SK-N-SH treated with all-trans-retinoic acid at 6 μM for 48 hours (cell line): ENCODE data around the gene R3HDML.

Source experiments
- ATAC-seq: fragments of 200-7000 bp; cut with Tn5 transposase; 3 replicates; pipeline ENCODE4 v1.9.1; 2020; ENCODE audit warnings: mild to moderate bottlenecking, moderate library complexity
- ARNTL ChIP-seq: fragments of 450-650 bp; formaldehyde crosslinking; IDR thresholded peaks from 2 replicates; pipeline ENCODE4 v1.5.0; 2020; ENCODE audit warnings: low read depth, mild to moderate bottlenecking, moderate library complexity, borderline replicate concordance
- BACH2 ChIP-seq: fragments of 250-450 bp; sonication (Bioruptor Pico); IDR thresholded peaks from 2 replicates; pipeline ENCODE4 v1.9.0; 2021; ENCODE audit warnings: mild to moderate bottlenecking, borderline replicate concordance
- CSDC2 ChIP-seq: fragments of 250-450 bp; sonication (Bioruptor Pico); IDR thresholded peaks from 2 replicates; pipeline ENCODE4 v1.5.0; 2020; ENCODE audit warnings: mild to moderate bottlenecking, moderate library complexity
- ESRRG ChIP-seq: fragments of 250-450 bp; sonication (Bioruptor Pico); IDR thresholded peaks from 2 replicates; pipeline ENCODE4 v1.6.1; 2021; ENCODE audit warnings: mild to moderate bottlenecking
- GLIS3 ChIP-seq: fragments of 250-450 bp; sonication (Bioruptor Pico); IDR thresholded peaks from 2 replicates; pipeline ENCODE4 v1.5.0; 2020; ENCODE audit warnings: mild to moderate bottlenecking, moderate library complexity
- ISL1 ChIP-seq: fragments of 250-450 bp; sonication (Bioruptor Pico); IDR thresholded peaks from 2 replicates; pipeline ENCODE4 v2.1.2; 2022; ENCODE audit warnings: mild to moderate bottlenecking, moderate library complexity
- PPARA ChIP-seq: fragments of 250-450 bp; sonication (Bioruptor Pico); IDR thresholded peaks from 2 replicates; pipeline ENCODE4 v1.5.0; 2020; ENCODE audit warnings: mild to moderate bottlenecking, borderline replicate concordance
- RARB ChIP-seq: fragments of 250-450 bp; sonication (Bioruptor Pico); IDR thresholded peaks from 2 replicates; pipeline ENCODE4 v1.8.0; 2021; ENCODE audit warnings: mild to moderate bottlenecking, moderate library complexity
- SNAI2 ChIP-seq: fragments of 250-450 bp; sonication (Bioruptor Pico); IDR thresholded peaks from 2 replicates; pipeline ENCODE4 v1.5.0; 2020; ENCODE audit warnings: mild to moderate bottlenecking, moderate library complexity
- TCF4 ChIP-seq: fragments of 250-450 bp; sonication (Bioruptor Pico); IDR thresholded peaks from 2 replicates; pipeline ENCODE4 v1.8.0; 2021; ENCODE audit warnings: mild to moderate bottlenecking, moderate library complexity, borderline replicate concordance
- TOX ChIP-seq: fragments of 250-450 bp; sonication (Bioruptor Pico); IDR thresholded peaks from 2 replicates; pipeline ENCODE4 v1.8.0; 2021; ENCODE audit warnings: mild to moderate bottlenecking, moderate library complexity, borderline replicate concordance
- ZC3H10 ChIP-seq: fragments of 250-450 bp; sonication (Bioruptor Pico); IDR thresholded peaks from 2 replicates; pipeline ENCODE4 v1.5.1; 2021; ENCODE audit warnings: mild to moderate bottlenecking, moderate library complexity
- ZFP3 ChIP-seq: fragments of 250-450 bp; sonication (Bioruptor Pico); IDR thresholded peaks from 2 replicates; pipeline ENCODE4 v1.5.0; 2020; ENCODE audit warnings: mild to moderate bottlenecking, moderate library complexity
- ZFP30 ChIP-seq: fragments of 450-650 bp; formaldehyde crosslinking; IDR thresholded peaks from 2 replicates; pipeline ENCODE4 v1.5.0; 2022; ENCODE audit warnings: mild to moderate bottlenecking, moderate library complexity
- ZNF565 ChIP-seq: fragments of 450-650 bp; formaldehyde crosslinking; conservative IDR thresholded peaks from 2 replicates; pipeline ENCODE4 v1.5.0; 2020; ENCODE audit warnings: low read depth, mild to moderate bottlenecking, moderate library complexity
- ZNF70 ChIP-seq: fragments of 450-650 bp; formaldehyde crosslinking; IDR thresholded peaks from 2 replicates; pipeline ENCODE4 v1.5.0; 2020; ENCODE audit warnings: mild to moderate bottlenecking, moderate library complexity
- ZNF8 ChIP-seq: fragments of 450-650 bp; formaldehyde crosslinking; IDR thresholded peaks from 2 replicates; pipeline ENCODE4 v1.5.0; 2020; ENCODE audit warnings: mild to moderate bottlenecking, moderate library complexity
- TF ChIP-seq, protein P1 (sequence below): fragments of 250-450 bp; sonication (Bioruptor Pico); IDR thresholded peaks from 2 replicates; pipeline ENCODE4 v1.5.1; 2021; ENCODE audit warnings: mild to moderate bottlenecking, moderate library complexity
- TF ChIP-seq, protein P2 (sequence below): fragments of 250-450 bp; sonication (Bioruptor Pico); IDR thresholded peaks from 2 replicates; pipeline ENCODE4 v1.8.0; 2020; ENCODE audit warnings: mild to moderate bottlenecking, moderate library complexity, borderline replicate concordance
- TF ChIP-seq, protein P3 (sequence below): fragments of 250-450 bp; sonication (Bioruptor Pico); IDR thresholded peaks from 2 replicates; pipeline ENCODE4 v1.8.0; 2021; ENCODE audit warnings: low read depth, mild to moderate bottlenecking, moderate library complexity, borderline replicate concordance
- TF ChIP-seq, protein P4 (sequence below): fragments of 250-450 bp; sonication (Bioruptor Pico); IDR thresholded peaks from 2 replicates; pipeline ENCODE4 v1.5.1; 2020; ENCODE audit warnings: low read depth, mild to moderate bottlenecking, moderate library complexity
- TF ChIP-seq, protein P5 (sequence below): fragments of 250-450 bp; sonication (Bioruptor Pico); IDR thresholded peaks from 2 replicates; pipeline ENCODE4 v1.5.0; 2020; ENCODE audit warnings: mild to moderate bottlenecking, moderate library complexity

The R3HDML gene, protein sequence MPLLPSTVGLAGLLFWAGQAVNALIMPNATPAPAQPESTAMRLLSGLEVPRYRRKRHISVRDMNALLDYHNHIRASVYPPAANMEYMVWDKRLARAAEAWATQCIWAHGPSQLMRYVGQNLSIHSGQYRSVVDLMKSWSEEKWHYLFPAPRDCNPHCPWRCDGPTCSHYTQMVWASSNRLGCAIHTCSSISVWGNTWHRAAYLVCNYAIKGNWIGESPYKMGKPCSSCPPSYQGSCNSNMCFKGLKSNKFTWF

DNA sequence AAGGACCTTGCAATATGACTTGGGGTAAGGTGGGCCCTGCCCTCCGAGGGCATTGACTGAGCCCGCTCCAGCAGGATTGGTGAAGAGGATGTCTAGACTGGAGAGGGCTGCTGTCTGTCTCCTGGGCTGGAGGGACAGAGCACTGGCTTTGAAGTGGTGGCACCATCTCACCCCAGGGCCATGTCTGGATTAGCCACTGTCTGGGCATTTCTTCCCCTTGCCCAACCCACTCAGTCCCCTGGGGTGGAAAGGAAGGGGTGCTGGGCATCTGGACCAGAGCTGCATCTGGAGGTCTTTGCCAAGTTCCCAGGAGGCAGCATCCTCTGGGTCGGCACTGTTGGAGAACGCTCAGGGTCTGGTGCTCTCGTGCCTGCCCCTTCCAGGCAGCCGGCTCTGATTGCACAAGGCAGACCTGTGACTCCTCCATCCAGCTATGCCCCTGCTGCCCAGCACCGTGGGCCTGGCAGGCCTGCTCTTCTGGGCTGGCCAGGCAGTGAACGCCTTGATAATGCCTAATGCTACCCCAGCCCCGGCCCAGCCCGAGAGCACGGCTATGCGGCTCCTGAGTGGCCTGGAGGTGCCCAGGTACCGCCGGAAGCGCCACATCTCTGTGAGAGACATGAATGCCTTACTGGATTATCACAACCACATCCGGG, at the start of gene R3HDML:
R3HDML (plus strand) TSS at position 319 of the 656 bp plus-strand sequence; CDS start at position 434, 115 bp downstream.
- no peak for ATAC-seq

DNA sequence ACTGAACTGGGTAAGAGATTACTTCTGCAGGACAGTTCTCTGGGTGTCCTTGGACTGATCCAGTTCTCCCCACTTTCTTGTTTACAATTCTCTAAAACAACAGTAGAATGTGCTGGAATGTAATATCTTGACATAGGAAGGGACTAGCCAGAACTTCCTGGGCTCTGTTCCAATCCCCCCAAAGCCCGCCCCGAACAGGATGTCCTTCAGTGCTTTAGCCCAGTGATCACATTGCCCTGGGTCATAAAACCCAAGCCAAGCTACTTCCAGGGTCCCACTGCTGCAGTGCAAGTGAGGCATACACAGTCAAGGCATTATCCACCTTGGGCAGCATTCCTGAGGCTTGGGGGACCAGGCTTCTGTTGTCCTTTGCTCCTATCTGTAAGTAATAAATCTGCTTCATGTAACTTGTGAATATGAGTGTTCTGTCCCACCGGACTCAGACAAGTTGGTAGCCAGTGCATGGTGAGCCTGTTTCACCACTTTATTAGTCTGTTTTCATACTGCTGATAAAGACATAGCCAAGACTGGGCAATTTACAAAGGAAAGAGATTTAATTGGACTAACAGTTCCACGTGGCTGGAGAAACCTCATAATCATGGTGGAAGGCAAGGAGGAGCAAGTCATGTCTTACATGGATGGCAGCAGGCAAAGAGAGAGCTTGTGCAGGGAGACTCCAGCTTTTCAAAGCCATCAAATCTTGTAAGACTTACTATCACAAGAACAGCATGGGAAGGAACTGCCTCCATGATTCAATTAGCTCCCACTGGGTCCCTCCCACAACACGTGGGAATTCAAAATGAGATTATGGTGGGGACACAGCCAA, 49.4 kb upstream of the R3HDML start:
- TF ChIP-seq CSDC2 (CRISPR knock-in tag) (no peak), RARB (CRISPR knock-in tag) (no peak), ZC3H10 (CRISPR knock-in tag) (no peak), ZNF70 (CRISPR knock-in tag) (no peak), ZNF8 (CRISPR knock-in tag) (no peak), ESRRG (CRISPR knock-in tag) (no peak), ZFP30 (CRISPR knock-in tag) (no peak), TCF4 (CRISPR knock-in tag) (no peak), ZNF565 (CRISPR knock-in tag) (no peak), TOX (CRISPR knock-in tag) (no peak)
- TF ChIP-seq, protein P1, sequence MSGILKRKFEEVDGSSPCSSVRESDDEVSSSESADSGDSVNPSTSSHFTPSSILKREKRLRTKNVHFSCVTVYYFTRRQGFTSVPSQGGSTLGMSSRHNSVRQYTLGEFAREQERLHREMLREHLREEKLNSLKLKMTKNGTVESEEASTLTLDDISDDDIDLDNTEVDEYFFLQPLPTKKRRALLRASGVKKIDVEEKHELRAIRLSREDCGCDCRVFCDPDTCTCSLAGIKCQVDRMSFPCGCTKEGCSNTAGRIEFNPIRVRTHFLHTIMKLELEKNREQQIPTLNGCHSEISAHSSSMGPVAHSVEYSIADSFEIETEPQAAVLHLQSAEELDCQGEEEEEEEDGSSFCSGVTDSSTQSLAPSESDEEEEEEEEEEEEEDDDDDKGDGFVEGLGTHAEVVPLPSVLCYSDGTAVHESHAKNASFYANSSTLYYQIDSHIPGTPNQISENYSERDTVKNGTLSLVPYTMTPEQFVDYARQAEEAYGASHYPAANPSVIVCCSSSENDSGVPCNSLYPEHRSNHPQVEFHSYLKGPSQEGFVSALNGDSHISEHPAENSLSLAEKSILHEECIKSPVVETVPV: no peak
- TF ChIP-seq, protein P2, sequence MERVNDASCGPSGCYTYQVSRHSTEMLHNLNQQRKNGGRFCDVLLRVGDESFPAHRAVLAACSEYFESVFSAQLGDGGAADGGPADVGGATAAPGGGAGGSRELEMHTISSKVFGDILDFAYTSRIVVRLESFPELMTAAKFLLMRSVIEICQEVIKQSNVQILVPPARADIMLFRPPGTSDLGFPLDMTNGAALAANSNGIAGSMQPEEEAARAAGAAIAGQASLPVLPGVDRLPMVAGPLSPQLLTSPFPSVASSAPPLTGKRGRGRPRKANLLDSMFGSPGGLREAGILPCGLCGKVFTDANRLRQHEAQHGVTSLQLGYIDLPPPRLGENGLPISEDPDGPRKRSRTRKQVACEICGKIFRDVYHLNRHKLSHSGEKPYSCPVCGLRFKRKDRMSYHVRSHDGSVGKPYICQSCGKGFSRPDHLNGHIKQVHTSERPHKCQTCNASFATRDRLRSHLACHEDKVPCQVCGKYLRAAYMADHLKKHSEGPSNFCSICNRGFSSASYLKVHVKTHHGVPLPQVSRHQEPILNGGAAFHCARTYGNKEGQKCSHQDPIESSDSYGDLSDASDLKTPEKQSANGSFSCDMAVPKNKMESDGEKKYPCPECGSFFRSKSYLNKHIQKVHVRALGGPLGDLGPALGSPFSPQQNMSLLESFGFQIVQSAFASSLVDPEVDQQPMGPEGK (CRISPR knock-in tag): no peak
- TF ChIP-seq, protein P3, sequence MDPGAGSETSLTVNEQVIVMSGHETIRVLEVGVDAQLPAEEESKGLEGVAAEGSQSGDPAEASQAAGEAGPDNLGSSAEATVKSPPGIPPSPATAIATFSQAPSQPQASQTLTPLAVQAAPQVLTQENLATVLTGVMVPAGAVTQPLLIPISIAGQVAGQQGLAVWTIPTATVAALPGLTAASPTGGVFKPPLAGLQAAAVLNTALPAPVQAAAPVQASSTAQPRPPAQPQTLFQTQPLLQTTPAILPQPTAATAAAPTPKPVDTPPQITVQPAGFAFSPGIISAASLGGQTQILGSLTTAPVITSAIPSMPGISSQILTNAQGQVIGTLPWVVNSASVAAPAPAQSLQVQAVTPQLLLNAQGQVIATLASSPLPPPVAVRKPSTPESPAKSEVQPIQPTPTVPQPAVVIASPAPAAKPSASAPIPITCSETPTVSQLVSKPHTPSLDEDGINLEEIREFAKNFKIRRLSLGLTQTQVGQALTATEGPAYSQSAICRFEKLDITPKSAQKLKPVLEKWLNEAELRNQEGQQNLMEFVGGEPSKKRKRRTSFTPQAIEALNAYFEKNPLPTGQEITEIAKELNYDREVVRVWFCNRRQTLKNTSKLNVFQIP: no peak
- no peak for ATAC-seq

More for the DNA sequence above, at the start of gene R3HDML:
- TF ChIP-seq TCF4 (CRISPR knock-in tag) (no peak), ISL1 (no peak)

DNA sequence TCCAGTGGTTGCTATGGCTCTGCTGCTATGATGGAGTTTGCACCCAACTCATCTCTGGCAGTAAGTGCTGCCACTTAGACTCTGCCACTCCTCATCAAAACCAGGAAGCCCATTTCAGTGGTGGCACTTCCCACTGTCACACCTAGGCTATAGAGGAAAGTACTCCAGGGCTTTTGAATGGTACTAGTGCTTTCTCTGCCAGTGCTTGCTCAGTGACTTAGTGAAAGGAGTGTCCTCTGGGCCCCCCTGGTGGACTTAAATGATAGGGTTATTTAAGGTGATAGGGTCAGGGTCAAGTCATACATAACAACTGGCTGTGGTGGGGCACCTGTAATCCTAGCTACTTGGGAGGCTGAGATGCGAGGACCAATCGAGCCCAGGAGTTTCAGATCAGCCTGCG, 48.6 kb upstream of the R3HDML start:
- ATAC-seq: no peak
- TF ChIP-seq BACH2 (no peak), ZFP30 (CRISPR knock-in tag) (no peak), ZNF70 (CRISPR knock-in tag) (no peak), PPARA (CRISPR knock-in tag) (no peak), SNAI2 (CRISPR knock-in tag) (no peak), ARNTL (no peak), ZC3H10 (CRISPR knock-in tag) (no peak), ZFP3 (no peak), ISL1 (no peak), TCF4 (CRISPR knock-in tag) (no peak), GLIS3 (CRISPR knock-in tag) (no peak), TOX (CRISPR knock-in tag) (no peak), CSDC2 (CRISPR knock-in tag) (no peak)
- TF ChIP-seq, protein P4, sequence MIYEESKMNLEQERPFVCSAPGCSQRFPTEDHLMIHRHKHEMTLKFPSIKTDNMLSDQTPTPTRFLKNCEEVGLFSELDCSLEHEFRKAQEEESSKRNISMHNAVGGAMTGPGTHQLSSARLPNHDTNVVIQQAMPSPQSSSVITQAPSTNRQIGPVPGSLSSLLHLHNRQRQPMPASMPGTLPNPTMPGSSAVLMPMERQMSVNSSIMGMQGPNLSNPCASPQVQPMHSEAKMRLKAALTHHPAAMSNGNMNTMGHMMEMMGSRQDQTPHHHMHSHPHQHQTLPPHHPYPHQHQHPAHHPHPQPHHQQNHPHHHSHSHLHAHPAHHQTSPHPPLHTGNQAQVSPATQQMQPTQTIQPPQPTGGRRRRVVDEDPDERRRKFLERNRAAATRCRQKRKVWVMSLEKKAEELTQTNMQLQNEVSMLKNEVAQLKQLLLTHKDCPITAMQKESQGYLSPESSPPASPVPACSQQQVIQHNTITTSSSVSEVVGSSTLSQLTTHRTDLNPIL: no peak
- TF ChIP-seq, protein P5, sequence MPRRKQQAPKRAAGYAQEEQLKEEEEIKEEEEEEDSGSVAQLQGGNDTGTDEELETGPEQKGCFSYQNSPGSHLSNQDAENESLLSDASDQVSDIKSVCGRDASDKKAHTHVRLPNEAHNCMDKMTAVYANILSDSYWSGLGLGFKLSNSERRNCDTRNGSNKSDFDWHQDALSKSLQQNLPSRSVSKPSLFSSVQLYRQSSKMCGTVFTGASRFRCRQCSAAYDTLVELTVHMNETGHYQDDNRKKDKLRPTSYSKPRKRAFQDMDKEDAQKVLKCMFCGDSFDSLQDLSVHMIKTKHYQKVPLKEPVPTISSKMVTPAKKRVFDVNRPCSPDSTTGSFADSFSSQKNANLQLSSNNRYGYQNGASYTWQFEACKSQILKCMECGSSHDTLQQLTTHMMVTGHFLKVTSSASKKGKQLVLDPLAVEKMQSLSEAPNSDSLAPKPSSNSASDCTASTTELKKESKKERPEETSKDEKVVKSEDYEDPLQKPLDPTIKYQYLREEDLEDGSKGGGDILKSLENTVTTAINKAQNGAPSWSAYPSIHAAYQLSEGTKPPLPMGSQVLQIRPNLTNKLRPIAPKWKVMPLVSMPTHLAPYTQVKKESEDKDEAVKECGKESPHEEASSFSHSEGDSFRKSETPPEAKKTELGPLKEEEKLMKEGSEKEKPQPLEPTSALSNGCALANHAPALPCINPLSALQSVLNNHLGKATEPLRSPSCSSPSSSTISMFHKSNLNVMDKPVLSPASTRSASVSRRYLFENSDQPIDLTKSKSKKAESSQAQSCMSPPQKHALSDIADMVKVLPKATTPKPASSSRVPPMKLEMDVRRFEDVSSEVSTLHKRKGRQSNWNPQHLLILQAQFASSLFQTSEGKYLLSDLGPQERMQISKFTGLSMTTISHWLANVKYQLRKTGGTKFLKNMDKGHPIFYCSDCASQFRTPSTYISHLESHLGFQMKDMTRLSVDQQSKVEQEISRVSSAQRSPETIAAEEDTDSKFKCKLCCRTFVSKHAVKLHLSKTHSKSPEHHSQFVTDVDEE (CRISPR knock-in tag): no peak
- TF ChIP-seq, protein P2 (CRISPR knock-in tag): no peak
- TF ChIP-seq, protein P3: no peak
